Amniotic epithelial cell (primary cell): ENCODE measurements around the gene RNU6-1.
A peak's percentile ranks its signal among the peaks of the same experiment; 100 is the strongest.

Experiments used
- DNase-seq: peaks from one replicate; pipeline ENCODE4 v3.0.0-alpha.2; 2010; ENCODE audit warnings: low read depth

The RNU6-1 gene

DNA sequence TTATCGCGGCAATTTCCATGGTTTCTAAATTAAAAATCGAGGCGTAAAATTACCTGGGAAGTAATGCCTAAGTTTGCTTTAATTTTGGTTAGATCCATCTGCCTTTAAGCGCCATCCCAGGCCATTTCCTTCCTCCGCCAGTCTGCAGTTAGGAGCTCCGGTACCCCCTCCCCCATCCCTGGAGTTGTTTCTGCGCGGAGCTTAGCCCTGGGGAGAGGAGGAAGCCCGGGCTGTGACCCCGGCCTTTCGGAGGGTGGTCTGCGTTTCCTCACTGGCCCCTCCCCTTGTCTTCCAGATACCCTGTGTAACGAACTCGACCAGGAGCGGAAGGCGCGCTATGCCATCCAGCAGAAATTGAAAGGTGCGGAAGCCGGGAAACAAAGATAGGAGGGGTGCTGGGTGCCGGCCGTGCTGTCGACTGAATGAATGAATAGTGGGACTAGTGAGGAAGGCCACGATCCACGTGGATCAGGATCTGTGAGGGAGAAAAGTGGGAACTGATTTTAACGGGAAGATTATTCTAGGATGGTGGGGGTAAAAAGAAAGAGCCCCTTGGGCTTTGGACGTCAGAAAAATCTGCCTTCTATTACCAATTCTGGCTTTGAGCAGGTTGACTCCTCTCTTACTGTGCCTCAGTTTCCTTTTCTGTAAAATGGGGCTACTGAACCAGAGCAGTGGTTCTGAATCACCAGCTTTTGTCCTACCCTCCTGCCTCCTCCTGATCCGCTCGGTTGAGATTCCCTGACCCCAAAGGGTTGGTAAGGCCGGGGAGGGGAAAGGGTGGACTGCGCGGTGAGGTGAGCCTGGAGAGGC is 6.7 kb downstream of the RNU6-1 start:
- DNase-seq = no peak

DNA sequence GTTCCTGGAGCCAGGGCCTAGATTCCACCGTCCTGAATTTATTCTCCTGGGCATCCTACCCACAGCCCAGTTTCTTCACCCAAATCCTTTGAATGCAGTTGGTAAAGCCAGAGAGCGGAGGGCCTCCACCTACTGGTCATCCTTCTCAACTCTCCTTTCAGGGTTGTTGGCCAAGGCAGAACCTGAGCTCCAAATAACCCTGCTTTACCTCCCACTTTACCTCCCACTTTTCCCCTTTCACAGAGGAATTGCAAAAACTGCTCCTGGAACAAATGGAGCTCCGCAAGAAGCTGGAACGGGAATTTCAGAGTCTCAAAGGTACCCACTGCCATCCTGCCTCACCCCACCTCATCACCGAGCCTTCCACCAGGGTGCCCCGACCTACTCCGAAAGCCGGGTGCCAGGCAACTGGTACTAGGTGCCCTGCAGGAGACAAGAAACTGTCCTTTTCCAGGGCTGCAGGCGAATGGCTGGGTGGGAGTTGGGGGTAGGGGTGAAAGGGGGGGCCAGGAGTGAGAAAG is 7.8 kb downstream of the RNU6-1 start:
- peak; percentile 45 for DNase-seq

DNA sequence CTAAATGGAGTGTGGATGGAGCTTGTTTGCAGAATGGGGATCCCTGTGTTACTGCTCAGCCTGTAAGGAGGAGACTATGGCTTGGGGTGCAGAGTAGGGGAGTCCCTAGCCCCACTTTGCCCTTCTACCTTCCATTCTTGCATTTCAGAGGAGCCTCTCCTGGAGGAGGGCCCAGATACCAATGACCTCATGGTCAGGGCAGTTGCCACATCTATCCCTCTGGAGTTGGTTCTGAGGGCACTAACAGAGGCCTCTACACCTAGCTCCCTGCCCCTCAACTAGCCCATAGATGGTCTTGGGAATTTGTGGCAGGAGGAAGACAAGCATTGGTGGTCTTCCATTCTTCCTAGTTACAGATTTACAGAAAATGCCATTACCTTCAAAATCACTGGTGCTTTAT is 8.5 kb downstream of the RNU6-1 start:
- DNase-seq = no peak

DNA sequence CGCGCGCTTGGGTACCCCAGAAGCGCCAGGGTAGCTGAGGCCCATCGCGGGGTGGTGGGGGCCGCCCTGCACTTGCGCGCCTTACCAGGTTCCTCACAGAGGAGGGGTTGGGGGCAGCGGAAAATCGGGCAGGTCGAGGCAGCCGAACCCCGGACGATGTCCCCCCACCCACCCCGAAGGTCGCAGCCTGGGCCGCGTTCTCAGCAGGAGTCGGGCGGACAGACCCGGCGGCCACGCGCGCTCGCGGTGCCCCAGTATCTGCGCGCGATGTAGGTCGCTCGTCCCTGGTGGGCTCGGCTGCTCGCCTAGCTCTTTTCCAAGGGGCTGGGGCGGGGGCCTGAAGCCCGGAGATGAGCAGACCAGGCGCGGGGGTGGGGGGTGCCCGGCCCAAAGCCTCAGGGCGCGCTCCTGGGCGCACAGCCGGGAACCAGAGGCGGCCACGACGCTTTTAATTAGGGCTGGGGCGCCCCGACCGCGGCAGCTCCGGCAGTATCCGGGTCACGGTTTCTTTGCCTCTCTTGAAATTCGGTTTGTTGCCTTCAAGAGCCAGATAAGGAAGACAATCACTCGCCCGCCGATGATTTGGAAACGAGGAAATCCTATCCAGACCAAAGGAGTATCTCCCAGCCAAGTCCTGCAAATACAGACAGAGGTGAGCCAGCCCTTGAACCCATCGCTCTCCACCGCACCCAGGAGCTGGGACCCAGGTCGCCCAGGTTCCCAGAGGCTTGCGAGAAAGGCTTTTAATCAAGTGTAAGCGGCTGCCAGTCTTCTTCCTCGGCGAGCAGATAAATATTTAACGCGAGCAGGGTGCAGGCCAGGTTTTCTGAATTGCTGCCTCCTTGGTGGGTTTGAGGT is 10.0 kb downstream of the RNU6-1 start:
- no peak for DNase-seq

GRCh38 chr15:67828969-67829646 is 10.7 kb downstream of the RNU6-1 start:
- no peak for DNase-seq

DNA sequence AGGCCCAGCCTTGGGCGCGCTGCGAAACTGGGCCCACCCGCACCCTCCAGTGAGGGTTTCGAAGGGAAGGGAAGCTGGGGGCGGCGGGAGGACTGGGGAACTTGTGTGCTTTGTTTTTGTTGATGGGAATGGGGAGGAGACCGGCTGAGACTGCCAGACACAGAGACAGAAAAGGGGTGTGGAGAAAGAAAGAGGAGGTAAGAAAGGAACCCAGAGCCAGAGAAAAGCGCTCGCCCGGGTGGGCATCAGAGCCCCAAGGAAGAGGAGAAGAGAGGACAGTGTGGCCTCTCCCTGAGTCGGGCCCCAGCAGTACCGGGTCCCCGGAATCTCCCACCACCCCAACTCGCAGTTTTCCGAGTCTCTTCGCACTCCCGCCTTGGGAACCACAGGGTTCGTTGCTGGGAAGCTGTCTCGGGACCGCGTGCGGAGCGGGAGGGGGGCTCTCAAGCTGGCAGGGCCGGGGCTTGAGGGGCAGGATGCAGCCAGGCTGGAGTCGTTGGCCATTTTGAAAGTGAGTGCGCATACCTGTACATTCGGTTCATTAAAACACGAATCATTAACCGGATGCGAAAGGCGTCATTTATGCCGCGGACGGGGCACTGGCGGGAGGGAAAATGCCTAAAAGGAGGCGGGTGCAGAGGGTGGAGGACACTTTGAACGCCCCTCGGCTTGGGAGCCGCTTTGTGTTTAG is 11.4 kb downstream of the RNU6-1 start:
- DNase-seq = no peak

GRCh38 chr15:67827562-67828277 is 12.1 kb downstream of the RNU6-1 start:
- no peak for DNase-seq

DNA sequence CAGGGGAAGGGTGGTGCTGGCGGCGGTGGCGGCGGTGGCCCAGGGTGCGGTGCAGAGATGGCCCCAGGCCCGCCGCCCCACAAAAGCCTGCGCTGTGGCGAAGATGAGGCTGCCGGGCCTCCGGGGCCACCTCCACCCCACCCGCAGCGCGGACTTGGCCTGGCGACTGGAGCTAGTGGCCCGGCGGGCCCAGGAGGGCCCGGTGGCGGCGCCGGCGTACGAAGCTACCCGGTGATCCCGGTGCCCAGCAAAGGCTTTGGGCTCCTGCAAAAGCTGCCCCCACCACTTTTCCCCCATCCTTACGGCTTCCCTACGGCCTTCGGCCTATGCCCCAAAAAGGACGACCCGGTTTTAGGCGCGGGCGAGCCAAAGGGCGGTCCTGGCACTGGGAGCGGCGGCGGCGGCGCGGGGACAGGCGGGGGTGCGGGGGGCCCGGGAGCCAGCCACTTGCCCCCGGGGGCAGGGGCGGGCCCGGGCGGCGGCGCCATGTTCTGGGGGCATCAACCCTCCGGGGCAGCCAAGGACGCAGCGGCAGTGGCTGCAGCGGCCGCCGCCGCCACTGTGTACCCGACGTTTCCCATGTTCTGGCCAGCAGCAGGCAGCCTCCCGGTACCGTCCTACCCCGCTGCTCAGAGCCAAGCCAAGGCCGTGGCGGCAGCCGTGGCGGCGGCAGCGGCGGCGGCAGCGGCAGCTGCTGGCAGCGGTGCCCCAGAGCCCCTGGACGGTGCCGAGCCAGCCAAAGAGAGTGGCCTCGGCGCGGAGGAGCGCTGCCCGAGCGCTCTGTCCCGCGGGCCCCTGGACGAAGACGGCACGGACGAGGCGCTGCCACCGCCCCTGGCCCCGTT is 12.9 kb downstream of the RNU6-1 start:
- DNase-seq = no peak

DNA sequence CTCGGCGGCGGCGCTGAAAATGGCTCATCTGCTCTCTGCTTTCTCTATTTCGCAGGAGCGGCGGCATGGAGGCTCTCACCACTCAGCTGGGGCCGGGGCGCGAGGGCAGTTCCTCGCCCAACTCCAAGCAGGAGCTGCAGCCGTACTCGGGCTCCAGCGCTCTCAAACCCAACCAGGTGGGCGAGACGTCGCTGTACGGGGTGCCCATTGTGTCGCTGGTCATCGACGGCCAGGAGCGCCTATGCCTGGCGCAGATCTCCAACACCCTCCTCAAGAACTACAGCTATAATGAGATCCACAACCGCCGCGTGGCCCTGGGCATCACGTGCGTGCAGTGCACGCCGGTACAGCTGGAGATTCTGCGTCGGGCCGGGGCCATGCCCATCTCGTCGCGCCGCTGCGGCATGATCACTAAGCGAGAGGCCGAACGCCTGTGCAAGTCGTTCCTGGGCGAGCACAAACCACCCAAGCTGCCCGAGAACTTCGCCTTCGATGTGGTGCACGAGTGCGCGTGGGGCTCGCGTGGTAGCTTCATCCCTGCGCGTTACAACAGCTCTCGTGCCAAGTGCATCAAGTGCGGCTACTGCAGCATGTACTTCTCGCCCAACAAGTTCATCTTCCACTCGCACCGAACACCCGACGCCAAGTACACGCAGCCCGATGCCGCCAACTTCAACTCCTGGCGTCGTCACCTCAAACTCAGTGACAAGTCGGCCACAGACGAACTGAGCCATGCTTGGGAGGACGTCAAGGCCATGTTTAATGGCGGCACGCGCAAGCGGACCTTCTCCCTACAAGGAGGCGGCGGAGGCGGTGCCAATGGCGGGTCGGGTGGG is 13.7 kb downstream of the RNU6-1 start:
- no peak for DNase-seq

GRCh38 chr15:67824976-67825880 is 14.6 kb downstream of the RNU6-1 start, which contains the start of gene SKOR1:
TSS of gene SKOR1 (plus strand) at chr15:67825509. CDS start at chr15:67825603, 94 bp downstream.
- DNase-seq = peak; percentile 37

DNA sequence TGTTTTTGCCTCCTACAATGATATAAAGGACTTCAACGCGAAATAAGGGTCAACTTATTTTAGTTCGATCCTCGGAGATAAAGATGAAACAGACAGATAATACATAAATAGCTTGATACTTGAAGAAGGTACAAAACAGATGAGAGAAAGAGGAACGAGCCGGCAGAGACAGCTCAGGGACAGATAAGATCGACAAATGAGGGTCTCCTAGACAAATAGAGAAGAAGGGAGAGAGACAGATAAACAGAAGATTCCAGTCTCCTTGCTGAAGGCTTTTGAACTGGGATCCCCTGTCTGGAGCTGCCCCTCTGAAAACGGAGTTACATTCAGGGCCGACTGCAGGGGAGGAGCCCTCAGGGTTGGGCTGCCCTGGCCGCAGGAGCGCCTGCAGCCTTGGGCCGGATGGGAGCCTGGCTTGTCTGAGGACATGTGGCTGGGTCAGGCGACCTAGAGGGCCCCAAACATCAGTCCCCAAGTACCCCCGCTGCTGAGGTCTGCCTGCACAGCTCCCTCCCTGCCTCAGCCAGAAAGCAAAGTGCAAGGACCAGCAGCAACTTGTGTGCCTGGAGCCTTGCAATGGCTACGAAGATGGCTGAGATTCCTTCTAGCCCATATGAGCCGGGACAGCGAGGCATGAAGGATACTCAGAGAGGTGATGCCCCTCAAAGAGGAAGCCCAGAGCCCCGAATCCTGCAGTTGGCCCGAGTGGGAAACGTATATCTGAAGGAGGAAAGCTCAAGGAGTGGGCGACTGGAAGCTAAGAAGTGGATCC is 15.5 kb downstream of the RNU6-1 start:
- no peak for DNase-seq

GRCh38 chr15:67823314-67824196 is 16.3 kb downstream of the RNU6-1 start:
- DNase-seq = no peak

DNA sequence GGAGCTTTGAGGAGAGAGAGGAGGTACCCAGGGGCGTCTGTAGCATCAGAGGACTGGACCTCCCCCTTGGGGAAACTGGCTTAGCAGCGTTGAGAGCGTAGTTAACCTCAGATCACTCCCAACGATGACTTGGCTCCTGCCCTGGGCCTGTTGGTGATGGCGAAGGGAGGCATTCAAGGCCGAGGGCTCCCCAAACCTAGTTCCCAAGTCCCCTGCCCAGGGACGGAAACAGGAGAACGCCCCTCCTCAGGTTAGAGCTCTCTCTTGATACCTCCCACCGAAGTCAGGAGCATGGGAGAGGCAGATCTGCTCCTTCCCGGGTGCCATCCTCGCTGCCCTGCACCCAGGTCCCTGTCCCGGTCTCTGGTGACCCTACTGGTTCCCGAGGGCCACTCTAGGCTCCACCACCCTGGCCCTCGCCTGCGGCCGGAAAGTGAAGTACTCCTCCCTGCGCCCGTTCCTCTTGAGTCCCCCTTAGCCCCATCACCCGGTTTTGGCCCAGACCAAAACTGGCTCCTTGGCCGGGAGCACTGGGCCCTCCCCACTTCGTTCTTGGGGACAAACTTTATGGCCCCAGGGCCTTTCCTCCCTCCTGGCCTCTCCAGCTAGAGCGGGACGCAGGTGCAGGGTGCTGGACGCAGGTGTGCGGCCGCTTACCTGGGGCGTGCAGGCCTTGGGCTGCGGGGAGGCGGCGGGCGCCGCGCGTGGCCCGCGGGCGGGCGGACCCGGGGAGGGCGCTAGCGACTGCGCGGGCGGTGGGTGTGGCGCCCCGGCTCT is 17.1 kb downstream of the RNU6-1 start:
- DNase-seq = no peak

- DNase-seq = no peak
Measured at GRCh38 chr15:67821784-67822440, 17.9 kb downstream of the RNU6-1 start.
